Thyroid gland (tissue), 4 donors: ENCODE data around the gene CKS1B. TPM values are rescaled to one million over a fixed set of nuclear protein-coding genes. Genes with fewer than 3 reads are reported as not detected.
"Not testable (repeated sequence)": the region's sequence is repeated elsewhere in the genome, so short reads cannot be mapped to it uniquely, and the experiment has no call there.

Experiments
- DNase-seq, 2 donors: peaks; one replicate each; pipeline ENCODE4 v3.0.0-alpha.2; 2019
- H3K27ac ChIP-seq, 3 donors: fragments of 200-600 bp; sonication (generic); 1 replicate in 2 of 3; 2 replicates in 1 of 3; pipeline ENCODE4 v1.5.1; 2016 to 2019; ENCODE audit warnings: mild to moderate bottlenecking in 1 of 3, moderate library complexity in 1 of 3
- H3K27me3 ChIP-seq: fragments of 200-600 bp; sonication (generic); one replicate; pipeline ENCODE4 v1.5.1; 2019
- H3K36me3 ChIP-seq, 2 donors: fragments of 200-600 bp; sonication (generic); one replicate each; pipeline ENCODE4 v1.5.1; 2016 to 2019
- H3K4me1 ChIP-seq, 2 donors: fragments of 200-600 bp; sonication (generic); one replicate each; pipeline ENCODE4 v1.5.1; 2017 to 2019
- H3K4me3 ChIP-seq, 3 donors: fragments of 200-600 bp; sonication (generic); replicated peaks in 1 of 3; 1 replicate in 2 of 3; 2 replicates in 1 of 3; pipeline ENCODE4 v1.5.1; 2016; ENCODE audit warnings: mild to moderate bottlenecking in 1 of 3
- H3K9me3 ChIP-seq: fragments of 200-600 bp; sonication (generic); one replicate; pipeline ENCODE4 v1.5.1; 2017
- POLR2A ChIP-seq, 2 donors: fragments of 450-650 bp; IDR thresholded peaks; one replicate each; pipeline ENCODE4 v1.6.1; 2017; ENCODE audit warnings: antibody characterized with exemption in 2 of 2, mild to moderate bottlenecking in 2 of 2, moderate library complexity in 1 of 2
- WGBS, 2 donors: methylation state at CpG; one replicate each; pipeline ENCODE4 v1.1.5; 2017; 5-methylcytosine and 5-hydroxymethylcytosine counted together
- intact Hi-C: fragments of 100-400 bp; cut with DNase I; formaldehyde crosslinking; loops from one replicate; pipeline ENCODE4 v1.15.1; 2023
- total RNA-seq, 4 donors: library from RNA; depleted of rRNA; stranded (reverse); fragments of >200 nt; gene quantifications; one replicate each; pipeline ENCODE4 v1.2.3, GENCODE V29; 2016
- TF ChIP-seq, protein P1 (sequence below), 6 experiments: fragments of 200-600 bp in 3 of 6; fragments of 450-650 bp in 3 of 6; sonication (generic) in 3 of 6; IDR thresholded peaks; one replicate each; pipeline ENCODE4 v1.5.1; 2016 to 2019; ENCODE audit warnings: antibody characterized with exemption in 6 of 6, mild to moderate bottlenecking in 2 of 6, inconsistent platforms in 1 of 6, moderate library complexity in 1 of 6

The CKS1B gene
- total RNA-seq, 4 donors from 2014 or later: 14.3 to 29.5 (median 22.6) TPM

DNA sequence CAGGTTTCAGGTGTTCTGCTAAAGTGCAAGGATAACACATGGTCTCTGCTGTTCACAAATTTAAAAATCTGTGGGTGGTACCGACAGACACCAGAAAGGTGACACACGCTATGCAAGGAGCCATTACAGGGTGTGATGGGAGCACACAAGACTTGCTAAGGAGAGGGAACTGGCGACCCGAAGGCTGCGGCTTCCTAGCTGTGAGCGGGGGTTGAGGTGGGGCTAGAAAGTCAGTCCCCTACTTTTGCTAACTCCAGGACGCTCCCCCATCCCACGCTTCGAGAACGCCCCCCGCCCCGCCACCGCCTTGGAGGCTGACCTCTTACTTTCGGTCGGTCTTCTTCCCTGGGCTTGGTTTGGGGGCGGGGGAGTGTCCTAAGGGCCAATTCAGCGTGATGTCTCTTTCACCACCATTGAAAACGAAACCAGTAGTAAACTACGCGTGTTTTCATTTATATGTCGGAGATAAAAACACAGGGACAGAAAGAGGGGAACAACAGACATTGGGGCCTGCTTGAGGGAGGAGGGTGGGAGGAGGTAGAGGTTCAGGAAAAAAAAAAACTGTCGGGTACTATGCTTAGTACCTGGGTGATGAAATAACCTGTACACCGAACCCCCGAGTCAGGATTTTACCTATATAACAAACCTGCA is 1.1 kb downstream of the CKS1B start:
- H3K9me3 ChIP-seq: no peaks in the 10 kb centered on the region
- no peaks in the 10 kb centered on the region for H3K27me3 ChIP-seq
- TF ChIP-seq, protein P1, sequence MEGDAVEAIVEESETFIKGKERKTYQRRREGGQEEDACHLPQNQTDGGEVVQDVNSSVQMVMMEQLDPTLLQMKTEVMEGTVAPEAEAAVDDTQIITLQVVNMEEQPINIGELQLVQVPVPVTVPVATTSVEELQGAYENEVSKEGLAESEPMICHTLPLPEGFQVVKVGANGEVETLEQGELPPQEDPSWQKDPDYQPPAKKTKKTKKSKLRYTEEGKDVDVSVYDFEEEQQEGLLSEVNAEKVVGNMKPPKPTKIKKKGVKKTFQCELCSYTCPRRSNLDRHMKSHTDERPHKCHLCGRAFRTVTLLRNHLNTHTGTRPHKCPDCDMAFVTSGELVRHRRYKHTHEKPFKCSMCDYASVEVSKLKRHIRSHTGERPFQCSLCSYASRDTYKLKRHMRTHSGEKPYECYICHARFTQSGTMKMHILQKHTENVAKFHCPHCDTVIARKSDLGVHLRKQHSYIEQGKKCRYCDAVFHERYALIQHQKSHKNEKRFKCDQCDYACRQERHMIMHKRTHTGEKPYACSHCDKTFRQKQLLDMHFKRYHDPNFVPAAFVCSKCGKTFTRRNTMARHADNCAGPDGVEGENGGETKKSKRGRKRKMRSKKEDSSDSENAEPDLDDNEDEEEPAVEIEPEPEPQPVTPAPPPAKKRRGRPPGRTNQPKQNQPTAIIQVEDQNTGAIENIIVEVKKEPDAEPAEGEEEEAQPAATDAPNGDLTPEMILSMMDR (IDR thresholded peaks at IDR 0.05): no peak
- TF ChIP-seq POLR2A (IDR thresholded peaks at IDR 0.05): no peak
- peak; percentile 63 to 66 for DNase-seq
- H3K27ac ChIP-seq: peak overlapping the region; percentile 81 to 98 (median 95)
- intact Hi-C loops: no loop called here
- peaks cover 26 to 38% of the 10 kb centered on the region in 2 donors for H3K4me1 ChIP-seq
- no peaks in the 10 kb centered on the region for H3K36me3 ChIP-seq
- WGBS, 2 donors: 0 to 1% methylated on average over 24 of the region's 24 CpGs
- peak overlapping the region; percentile 11 to 51 (median 16) for H3K4me3 ChIP-seq

DNA sequence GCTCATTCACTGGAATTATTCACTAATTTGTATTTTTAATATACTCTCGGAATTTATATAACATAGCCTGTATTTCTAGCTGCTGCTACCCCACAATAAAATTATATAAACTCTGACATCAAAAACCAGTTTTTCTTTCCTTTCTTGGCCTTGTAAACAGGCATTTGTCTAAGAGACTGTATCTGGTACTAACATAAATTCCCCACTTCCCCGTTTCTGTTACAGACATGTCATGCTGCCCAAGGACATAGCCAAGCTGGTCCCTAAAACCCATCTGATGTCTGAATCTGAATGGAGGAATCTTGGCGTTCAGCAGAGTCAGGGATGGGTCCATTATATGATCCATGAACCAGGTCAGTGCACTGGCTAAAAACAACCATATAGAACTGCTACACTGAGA is 3.3 kb downstream of the CKS1B start:
- H3K36me3 ChIP-seq, H3K4me3 ChIP-seq, H3K27ac ChIP-seq, DNase-seq, H3K9me3 ChIP-seq, intact Hi-C loops, H3K27me3 ChIP-seq: not testable (repeated sequence)
- WGBS, 2 donors: 86 to 90% methylated on average over 3 of the region's 3 CpGs
- peaks cover 4 to 20% of the 10 kb centered on the region in 2 donors for H3K4me1 ChIP-seq

DNA sequence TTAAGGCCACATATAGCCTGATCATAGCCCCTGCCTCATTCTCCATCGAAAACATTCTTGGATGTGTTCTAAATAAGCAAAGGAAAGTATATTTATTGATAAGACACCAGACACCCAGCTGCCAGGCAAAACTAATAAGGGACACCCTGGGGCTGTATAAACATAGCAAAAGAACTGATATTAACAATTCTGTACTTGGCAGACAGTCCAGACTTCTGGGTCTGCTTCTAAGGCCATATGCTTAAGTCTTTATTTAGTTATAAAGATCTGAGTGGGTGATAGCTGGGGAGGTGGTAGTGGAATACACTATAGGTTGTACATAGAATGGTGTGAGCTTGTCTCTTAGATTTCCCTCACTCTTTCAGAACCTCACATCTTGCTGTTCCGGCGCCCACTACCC is 3.9 kb downstream of the CKS1B start:
- no peak for TF ChIP-seq POLR2A (IDR thresholded peaks at IDR 0.05)
- TF ChIP-seq, protein P1 (IDR thresholded peaks at IDR 0.05): no peak
- Histone ChIP-seq H3K4me3 (no peak overlapping the region), H3K27me3 (no peaks in the 10 kb centered on the region), H3K4me1 (peaks cover 0 to 15% of the 10 kb centered on the region in 2 donors), H3K27ac (no peak overlapping the region), H3K9me3 (no peaks in the 10 kb centered on the region), H3K36me3 (no peaks in the 10 kb centered on the region)
- 90 to 97% methylated on average over 3 of the region's 3 CpGs for WGBS, 2 donors
- intact Hi-C loops: no loop called here
- no peak for DNase-seq

DNA sequence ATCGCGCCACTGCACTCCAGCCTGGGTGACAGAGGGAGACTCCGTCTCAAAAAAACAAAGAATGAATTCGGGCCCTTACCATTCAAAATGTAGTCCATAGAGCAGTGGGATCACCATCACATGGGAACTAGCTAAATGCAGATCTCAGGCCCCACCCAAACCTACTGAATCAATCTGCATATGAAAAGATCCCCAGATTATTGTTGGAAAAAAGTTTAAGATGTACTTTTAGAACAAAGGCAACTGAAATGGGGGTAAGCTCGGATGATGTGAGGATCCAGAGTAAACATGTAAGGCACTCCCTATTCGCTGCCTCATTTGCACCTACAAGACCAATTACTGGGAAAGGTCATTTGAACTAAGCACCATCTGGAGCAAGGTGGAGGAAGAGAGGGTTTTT is 7.9 kb downstream of the CKS1B start:
- TF ChIP-seq, protein P1 (IDR thresholded peaks at IDR 0.05): no peak
- TF ChIP-seq POLR2A (IDR thresholded peaks at IDR 0.05): no peak
- no peaks in the 10 kb centered on the region for H3K36me3 ChIP-seq
- H3K9me3 ChIP-seq: no peaks in the 10 kb centered on the region
- H3K4me3 ChIP-seq: peak overlapping the region in 1 of 3 donors; percentile 19
- H3K27me3 ChIP-seq: no peaks in the 10 kb centered on the region
- no peak for DNase-seq
- WGBS, 2 donors: 66% methylated on average over 6 of the region's 6 CpGs
- peaks cover 15 to 20% of the 10 kb centered on the region in 2 donors for H3K4me1 ChIP-seq
- intact Hi-C loops: no loop called here
- no peak overlapping the region for H3K27ac ChIP-seq

DNA sequence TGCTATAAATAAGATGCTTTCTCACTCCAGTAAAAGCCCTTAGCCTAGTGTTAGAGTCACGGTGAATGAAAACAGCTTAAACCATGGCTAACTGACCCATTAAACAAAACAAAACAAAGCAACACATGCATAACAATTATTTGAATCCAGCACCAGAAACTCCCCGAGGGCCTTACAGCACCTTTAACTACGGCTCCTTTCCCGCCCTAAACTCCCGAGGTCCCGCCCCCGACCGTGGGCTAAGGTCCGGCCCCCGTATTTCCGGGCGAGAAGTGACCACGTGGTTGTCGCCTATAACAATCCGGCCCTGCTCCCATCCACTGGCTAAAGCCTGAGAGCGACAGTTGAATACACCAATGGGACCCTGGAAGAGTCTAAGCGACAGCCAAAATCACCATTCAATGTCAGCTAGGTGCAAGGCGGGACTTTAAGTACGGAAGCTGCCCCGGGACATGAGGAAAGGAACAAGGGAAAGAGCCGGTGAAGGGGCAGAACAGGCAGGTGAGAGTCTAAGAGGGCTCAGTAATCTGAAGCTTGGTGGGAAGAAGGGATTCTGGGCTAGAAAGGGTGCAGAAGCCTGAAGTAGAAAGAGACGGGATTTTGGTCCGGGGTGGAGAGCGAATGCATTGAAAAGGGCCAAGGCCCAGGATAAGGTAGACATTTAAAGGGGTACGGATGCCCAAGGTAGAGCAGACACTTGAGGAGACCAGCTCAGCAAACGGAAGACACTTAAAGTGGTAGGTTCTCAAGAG is 8.6 kb downstream of the CKS1B start, which contains the start of gene FLAD1:
Gene FLAD1, plus strand, starts transcription at position 448 of the 752 bp plus-strand sequence. CDS start 351 bp downstream, outside the sequence.
- Histone ChIP-seq H3K9me3 (no peaks in the 10 kb centered on the region), H3K27me3 (no peaks in the 10 kb centered on the region), H3K4me3 (peak within 1 kb of the TSS; percentile 44 to 82 (median 48)), H3K27ac (peak within 1 kb of the TSS; percentile 41 to 68 (median 54)), H3K4me1 (peaks cover 15 to 20% of the 10 kb centered on the region in 2 donors), H3K36me3 (peaks cover 3 to 7% of the 10 kb centered on the region in 2 donors)
- DNase-seq: peak; percentile 96 to 97
- peak in 1 of 2 donors; percentile 65 for TF ChIP-seq POLR2A (IDR thresholded peaks at IDR 0.05)
- TF ChIP-seq, protein P1 (IDR thresholded peaks at IDR 0.05): no peak
- intact Hi-C loops: no loop called here
- WGBS, 2 donors: 0% methylated on average over 26 of the region's 26 CpGs
